GM21576 (cell line): ENCODE data around the gene OR51D1.

Experiments used
- ATAC-seq: cut with Tn5 transposase; IDR thresholded peaks from one replicate; pipeline ENCODE4 v1.9.1; 2021; ENCODE audit warnings: mild to moderate bottlenecking, moderate library complexity; ENCODE audit not compliant: unreplicated experiment

The OR51D1 gene

DNA sequence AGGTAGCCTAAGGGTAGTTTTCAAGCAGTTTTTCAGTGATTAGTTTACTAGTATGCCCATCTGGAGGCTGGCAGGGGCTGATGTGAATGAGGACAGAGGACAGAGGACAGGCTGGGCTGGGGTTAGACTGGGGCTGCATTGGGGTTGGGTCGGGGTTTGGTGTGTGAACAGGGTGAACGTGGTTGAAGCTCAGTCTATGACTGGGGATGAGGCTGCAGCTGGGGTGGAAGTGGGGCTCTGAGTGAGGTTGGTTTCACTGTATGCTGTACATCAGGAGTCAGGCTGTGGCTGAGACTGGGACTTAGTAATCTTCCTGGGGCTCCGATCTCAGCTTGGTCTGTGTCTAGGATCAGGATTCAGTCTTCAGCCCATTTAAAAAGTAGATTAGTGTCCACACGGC lies 7.0 kb downstream of the OR51D1 start:
- no peak for ATAC-seq

DNA sequence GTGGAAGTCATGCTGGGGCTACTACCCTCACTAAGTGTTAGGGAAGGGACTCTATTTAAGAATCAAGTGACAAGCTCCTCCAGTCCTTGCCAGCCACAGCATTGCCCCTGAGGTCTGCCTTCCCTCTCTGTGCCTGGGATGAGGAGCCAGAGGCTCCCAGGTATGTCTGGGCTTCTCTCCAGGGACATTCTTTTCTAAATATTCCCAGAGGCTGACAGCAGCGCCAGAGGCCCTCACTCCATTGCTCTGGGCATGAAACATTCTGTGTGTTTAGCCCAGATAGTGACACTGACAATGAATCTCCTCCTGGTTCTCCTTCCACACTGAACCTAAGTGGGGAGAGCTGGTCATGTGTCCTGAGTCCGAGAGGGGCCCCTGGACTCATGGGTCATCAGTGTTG lies 8.7 kb downstream of the OR51D1 start:
- no peak for ATAC-seq

- no peak for ATAC-seq
Measured at GRCh38 chr11:4647766-4648165, 10.5 kb downstream of the OR51D1 start.

- no peak for ATAC-seq
Measured at GRCh38 chr11:4654635-4655369, 17.5 kb downstream of the OR51D1 start.

DNA sequence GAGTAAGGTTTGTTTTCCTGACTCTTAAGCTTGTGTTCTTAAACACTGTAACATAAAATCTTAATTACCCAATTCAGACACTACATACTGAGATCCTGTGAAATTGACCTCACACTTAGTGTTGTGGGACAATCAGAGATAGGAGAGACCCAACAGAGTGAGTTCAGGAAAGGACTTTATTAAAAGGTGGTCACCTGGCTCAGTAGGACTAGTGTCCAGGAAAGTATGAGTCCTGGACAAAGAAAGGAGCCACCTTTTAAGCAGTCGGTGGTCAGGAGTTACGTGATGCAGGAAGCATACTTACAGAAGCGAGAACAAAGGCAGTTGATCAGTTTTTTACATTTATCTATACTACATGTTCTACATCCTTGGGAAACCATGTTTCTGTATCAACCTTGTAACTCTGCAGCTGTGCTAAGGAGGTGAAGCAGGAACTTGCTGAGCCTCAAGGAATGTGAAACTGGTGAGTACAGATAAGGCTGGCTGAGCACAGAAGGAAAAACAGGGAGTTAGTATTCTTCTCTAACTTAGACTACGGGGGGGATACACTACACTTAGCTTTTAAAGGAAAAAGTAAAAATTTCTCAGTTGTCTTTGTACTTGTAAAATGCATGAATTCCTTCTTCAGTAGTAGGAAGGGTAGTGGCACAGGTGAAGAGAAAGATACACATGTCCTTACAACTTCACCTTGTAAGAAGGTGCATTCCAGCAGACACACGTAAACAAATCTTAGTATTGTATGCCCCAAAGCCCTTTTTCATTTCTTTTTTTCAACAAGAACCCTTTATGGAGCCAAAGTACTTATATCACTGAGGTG lies 21.6 kb downstream of the OR51D1 start:
- ATAC-seq = no peak

DNA sequence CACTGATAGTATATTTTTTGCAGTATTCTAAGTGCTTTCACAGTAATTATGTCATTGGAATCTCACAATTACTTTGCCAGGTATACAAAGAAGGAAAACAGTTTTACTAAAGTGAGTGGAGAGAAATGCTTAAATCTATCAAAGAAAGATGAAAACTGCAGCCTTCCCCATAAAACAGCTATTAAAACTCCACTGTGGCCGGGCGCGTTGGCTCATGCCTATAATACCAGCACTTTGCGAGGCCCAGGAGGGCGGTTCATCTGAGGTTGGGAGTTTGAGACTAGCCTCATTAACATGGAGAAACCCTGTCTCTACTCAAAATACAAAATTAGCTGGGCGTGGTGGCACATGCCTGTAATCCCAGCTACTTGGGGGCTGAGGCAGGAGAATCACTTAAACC lies 25.6 kb downstream of the OR51D1 start:
- no peak for ATAC-seq

GRCh38 chr11:4664183-4664582 lies 26.9 kb downstream of the OR51D1 start:
- no peak for ATAC-seq

- ATAC-seq = no peak
Measured at GRCh38 chr11:4664786-4665185, 27.5 kb downstream of the OR51D1 start.

DNA sequence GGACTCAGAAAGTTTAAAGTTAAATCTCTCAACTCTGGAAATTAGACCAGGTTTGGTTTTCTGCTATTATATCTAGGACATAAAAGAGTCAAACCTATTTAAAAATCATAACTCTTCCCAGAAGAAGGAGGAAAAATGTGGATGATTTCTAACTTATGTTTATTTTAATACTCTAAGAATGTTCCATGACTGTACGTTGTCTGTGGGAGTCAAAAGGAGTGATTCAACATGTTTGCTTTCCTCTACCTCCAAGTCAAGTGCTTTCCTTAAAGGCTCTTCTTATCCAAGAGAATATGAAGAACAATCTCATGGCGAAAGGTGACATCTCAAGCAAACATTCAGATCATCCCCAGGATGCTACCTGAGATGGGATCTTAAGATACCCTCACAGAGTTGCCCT lies 28.1 kb downstream of the OR51D1 start:
- ATAC-seq = no peak

DNA sequence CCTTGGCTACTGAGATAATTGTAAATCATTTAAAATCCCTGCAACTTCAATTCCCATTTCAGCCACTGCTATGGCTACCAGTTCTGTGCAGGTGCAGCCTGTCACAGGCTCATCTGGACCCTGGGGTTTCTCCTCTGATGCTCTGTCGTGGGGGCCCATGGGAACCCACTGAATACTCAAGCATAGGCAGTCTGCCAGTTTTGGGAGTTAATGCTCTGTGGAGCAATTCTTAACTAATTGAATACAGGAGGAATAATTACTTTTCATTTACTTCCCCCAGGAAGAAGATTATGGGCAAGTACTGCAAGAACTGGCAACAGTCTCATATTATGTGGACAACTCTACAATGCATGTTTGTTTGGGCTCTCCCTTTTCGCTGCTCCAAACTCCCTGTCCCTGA lies 34.5 kb downstream of the OR51D1 start:
- ATAC-seq = no peak

DNA sequence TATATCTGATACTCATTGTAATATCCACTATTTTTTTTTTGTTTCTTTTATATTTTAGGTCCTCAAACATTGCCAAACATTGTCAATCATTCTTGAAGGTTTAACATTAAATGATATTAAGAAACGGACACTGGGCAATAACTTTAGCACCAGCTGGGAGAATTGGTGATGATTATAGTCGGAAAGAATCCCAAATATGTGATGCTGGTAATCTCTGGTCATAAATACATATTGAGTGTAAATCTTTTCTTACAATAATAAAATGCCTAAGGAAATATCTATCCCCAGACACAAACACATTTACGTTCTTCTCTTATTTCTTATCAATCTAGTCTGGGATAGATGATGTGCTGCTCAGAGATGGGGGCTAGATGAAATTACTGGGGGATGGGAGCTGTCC lies 35.2 kb downstream of the OR51D1 start:
- no peak for ATAC-seq

- ATAC-seq = no peak
Measured at GRCh38 chr11:4673781-4674180, 36.5 kb downstream of the OR51D1 start.

DNA sequence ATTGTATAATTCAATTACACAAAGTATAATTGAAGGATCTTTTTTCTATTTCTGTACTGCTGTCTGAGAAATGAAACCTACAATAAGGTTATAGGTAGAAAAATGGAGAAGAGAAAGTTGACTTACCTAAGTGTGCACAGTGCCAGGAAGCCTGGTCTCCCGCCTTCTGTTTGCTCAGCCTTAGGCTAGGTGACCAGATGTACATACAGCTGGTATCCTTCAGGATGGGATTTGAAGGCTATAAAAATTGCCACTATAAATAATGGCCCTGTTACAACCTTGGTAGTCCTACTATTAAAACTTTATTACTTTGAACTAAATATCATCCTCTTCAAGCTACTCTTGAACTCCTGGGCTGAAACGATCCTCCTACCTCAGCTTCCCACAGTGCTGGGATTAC lies 40.7 kb downstream of the OR51D1 start:
- ATAC-seq = no peak

DNA sequence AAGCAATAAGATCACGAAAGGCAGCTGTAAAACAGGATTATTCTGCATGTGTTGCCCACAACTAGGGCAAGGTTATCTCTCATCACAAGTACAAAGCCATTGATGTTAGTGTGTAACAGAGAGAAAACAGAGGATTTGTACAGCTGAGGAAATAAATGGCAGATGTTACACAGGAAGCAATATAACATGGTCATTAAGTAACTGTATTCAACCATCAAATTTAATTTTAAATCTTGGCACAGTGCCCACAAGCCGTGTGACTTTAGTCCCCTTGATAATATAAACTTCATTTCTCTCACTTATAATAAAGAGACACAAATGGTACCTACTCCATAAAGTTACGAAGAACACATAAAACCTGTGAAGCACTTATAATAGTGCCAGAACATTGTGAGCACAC lies 43.1 kb downstream of the OR51D1 start:
- ATAC-seq = no peak

GRCh38 chr11:4682623-4683419 lies 45.5 kb downstream of the OR51D1 start:
- no peak for ATAC-seq

DNA sequence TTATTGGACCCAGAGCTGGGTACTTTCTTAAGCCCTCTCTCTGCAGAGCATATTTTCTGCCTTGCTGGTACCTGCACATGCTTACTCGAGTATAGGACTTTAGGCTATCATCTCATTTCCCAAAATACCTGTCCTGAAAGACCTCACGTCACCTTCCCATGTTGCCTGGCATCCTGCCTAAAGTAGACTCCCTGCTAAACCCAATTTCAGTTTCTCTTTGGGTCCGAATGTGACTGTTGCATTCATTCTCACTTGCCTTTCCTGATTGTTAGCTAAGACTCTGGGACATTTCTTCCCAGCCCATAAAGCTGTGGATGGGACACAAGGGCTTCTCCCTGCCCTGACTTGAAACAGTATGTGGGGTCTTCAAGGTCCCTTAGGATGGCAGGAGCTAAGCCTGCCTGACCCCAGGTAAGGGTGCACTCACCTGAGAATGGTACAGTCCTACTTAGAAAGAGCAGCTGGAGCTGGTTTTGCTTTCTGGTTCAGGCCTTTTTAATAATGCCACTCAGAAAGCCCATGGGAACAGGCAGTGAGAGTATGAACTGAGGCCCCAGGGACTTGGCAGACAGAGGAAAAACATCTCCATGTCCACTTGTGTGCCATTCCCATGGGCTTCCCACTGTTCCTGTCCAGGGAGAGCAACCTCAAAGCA lies 47.5 kb downstream of the OR51D1 start:
- no peak for ATAC-seq
